Ishikawa (cell line): Measurements from ENCODE around the gene G6PD.
A peak's percentile ranks its signal among the peaks of the same experiment; 100 is the strongest.

Experiments used
- CEBPB ChIP-seq: IDR thresholded peaks from 2 replicates; pipeline ENCODE4 v1.6.1; 2012
- CREB1 ChIP-seq: IDR thresholded peaks from 2 replicates; pipeline ENCODE4 v1.6.1; 2012; ENCODE audit warnings: low read depth
- EGR1 ChIP-seq: IDR thresholded peaks from 2 replicates; pipeline ENCODE4 v1.6.1; 2012
- EP300 ChIP-seq: IDR thresholded peaks from 2 replicates; pipeline ENCODE4 v1.6.1; 2012; ENCODE audit warnings: borderline replicate concordance
- FOXM1 ChIP-seq: IDR thresholded peaks from 2 replicates; pipeline ENCODE4 v1.6.1; 2012; ENCODE audit warnings: low read depth, borderline replicate concordance
- NFIC ChIP-seq: IDR thresholded peaks from 2 replicates; pipeline ENCODE4 v1.6.1; 2012
- RAD21 ChIP-seq: IDR thresholded peaks from 2 replicates; pipeline ENCODE4 v1.6.1; 2012; ENCODE audit warnings: low read depth
- TAF1 ChIP-seq: IDR thresholded peaks from 2 replicates; pipeline ENCODE4 v1.6.1; 2012; ENCODE audit warnings: low read depth, mild to moderate bottlenecking
- TCF12 ChIP-seq: IDR thresholded peaks from 2 replicates; pipeline ENCODE4 v1.6.1; 2012; ENCODE audit warnings: low read depth
- TEAD4 ChIP-seq: IDR thresholded peaks from 2 replicates; pipeline ENCODE4 v1.6.1; 2012
- YY1 ChIP-seq: IDR thresholded peaks from 2 replicates; pipeline ENCODE4 v1.6.1; 2012; ENCODE audit warnings: low read depth
- ZBTB7A ChIP-seq: IDR thresholded peaks from 2 replicates; pipeline ENCODE4 v1.6.1; 2012; ENCODE audit warnings: low read depth
- TF ChIP-seq, protein P1 (sequence below): IDR thresholded peaks from 2 replicates; pipeline ENCODE4 v1.6.1; 2012
- TF ChIP-seq, protein P2 (sequence below): IDR thresholded peaks from 2 replicates; pipeline ENCODE4 v1.6.1; 2012; ENCODE audit warnings: low read depth, mild to moderate bottlenecking
- TF ChIP-seq, protein P3 (sequence below): IDR thresholded peaks from 2 replicates; pipeline ENCODE4 v1.6.1; 2012

The G6PD gene

GRCh38 chrX:154546354-154547244 is at the start of gene G6PD:
Gene G6PD, minus strand, starts transcription at chrX:154546846. Its CDS starts 691 bp downstream, at chrX:154546155.
- no peak for TF ChIP-seq EGR1
- TF ChIP-seq YY1: no peak
- no peak for TF ChIP-seq CEBPB
- TF ChIP-seq NFIC: no peak
- no peak for TF ChIP-seq ZBTB7A
- no peak for TF ChIP-seq EP300
- TF ChIP-seq FOXM1: no peak
- no peak for TF ChIP-seq RAD21
- TF ChIP-seq TAF1: peak; percentile 39; the same call in 1 of the 2 replicates
- no peak for TF ChIP-seq TEAD4
- TF ChIP-seq, protein P1, sequence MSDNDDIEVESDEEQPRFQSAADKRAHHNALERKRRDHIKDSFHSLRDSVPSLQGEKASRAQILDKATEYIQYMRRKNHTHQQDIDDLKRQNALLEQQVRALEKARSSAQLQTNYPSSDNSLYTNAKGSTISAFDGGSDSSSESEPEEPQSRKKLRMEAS: peak; percentile 32
- TF ChIP-seq, protein P2, sequence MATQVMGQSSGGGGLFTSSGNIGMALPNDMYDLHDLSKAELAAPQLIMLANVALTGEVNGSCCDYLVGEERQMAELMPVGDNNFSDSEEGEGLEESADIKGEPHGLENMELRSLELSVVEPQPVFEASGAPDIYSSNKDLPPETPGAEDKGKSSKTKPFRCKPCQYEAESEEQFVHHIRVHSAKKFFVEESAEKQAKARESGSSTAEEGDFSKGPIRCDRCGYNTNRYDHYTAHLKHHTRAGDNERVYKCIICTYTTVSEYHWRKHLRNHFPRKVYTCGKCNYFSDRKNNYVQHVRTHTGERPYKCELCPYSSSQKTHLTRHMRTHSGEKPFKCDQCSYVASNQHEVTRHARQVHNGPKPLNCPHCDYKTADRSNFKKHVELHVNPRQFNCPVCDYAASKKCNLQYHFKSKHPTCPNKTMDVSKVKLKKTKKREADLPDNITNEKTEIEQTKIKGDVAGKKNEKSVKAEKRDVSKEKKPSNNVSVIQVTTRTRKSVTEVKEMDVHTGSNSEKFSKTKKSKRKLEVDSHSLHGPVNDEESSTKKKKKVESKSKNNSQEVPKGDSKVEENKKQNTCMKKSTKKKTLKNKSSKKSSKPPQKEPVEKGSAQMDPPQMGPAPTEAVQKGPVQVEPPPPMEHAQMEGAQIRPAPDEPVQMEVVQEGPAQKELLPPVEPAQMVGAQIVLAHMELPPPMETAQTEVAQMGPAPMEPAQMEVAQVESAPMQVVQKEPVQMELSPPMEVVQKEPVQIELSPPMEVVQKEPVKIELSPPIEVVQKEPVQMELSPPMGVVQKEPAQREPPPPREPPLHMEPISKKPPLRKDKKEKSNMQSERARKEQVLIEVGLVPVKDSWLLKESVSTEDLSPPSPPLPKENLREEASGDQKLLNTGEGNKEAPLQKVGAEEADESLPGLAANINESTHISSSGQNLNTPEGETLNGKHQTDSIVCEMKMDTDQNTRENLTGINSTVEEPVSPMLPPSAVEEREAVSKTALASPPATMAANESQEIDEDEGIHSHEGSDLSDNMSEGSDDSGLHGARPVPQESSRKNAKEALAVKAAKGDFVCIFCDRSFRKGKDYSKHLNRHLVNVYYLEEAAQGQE: no peak
- no peak for TF ChIP-seq CREB1
- TF ChIP-seq, protein P3, sequence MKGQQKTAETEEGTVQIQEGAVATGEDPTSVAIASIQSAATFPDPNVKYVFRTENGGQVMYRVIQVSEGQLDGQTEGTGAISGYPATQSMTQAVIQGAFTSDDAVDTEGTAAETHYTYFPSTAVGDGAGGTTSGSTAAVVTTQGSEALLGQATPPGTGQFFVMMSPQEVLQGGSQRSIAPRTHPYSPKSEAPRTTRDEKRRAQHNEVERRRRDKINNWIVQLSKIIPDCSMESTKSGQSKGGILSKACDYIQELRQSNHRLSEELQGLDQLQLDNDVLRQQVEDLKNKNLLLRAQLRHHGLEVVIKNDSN: no peak
- no peak for TF ChIP-seq TCF12

- TF ChIP-seq CREB1 (no peak), TCF12 (no peak), ZBTB7A (no peak), CEBPB (no peak), TEAD4 (no peak), EGR1 (no peak), EP300 (no peak), RAD21 (no peak), TAF1 (no peak), FOXM1 (no peak), NFIC (no peak), YY1 (no peak)
- TF ChIP-seq, protein P3: no peak
- TF ChIP-seq, protein P2: no peak
- TF ChIP-seq, protein P1: no peak
Measured at GRCh38 chrX:154595559-154596249, 49.1 kb upstream of the G6PD start.

GRCh38 chrX:154594491-154594890 is 47.8 kb upstream of the G6PD start:
- TF ChIP-seq EP300 (no peak), TAF1 (no peak), CEBPB (no peak), EGR1 (no peak), TCF12 (no peak), CREB1 (no peak), RAD21 (no peak), FOXM1 (no peak)
- TF ChIP-seq, protein P1: no peak
- TF ChIP-seq, protein P3: no peak
- TF ChIP-seq, protein P2: no peak
